GM12892 (cell line): ENCODE data around the gene DAW1. TPM values are rescaled to one million over a fixed set of nuclear protein-coding genes. Genes with fewer than 3 reads are reported as not detected.
"Not testable (repeated sequence)": the region's sequence is repeated elsewhere in the genome, so short reads cannot be mapped to it uniquely, and the experiment has no call there.

Experiments used
- DNase-seq: peaks from one replicate; pipeline ENCODE4 v3.0.0; 2011; ENCODE audit not compliant: insufficient read length
- FAIRE-seq: peaks from 2 replicates; lab custom pipeline; 2011; peaks lifted over from hg19 to GRCh38; lab: Jason Lieb, UNC
- POLR2A ChIP-seq: IDR thresholded peaks from 2 replicates; pipeline ENCODE4 v1.6.1; 2011; ENCODE audit warnings: low read depth, low read length, control low read depth
- POLR2AphosphoS5 ChIP-seq: IDR thresholded peaks from 2 replicates; pipeline ENCODE4 v1.6.1; 2011; ENCODE audit warnings: low read depth, low read length, control low read depth
- TAF1 ChIP-seq: IDR thresholded peaks from 2 replicates; pipeline ENCODE4 v1.6.1; 2011; ENCODE audit warnings: low read depth, mild to moderate bottlenecking, control low read depth, low read length, borderline replicate concordance
- polyA plus RNA-seq: library from polyadenylated mRNA; unstranded; fragments of >200 nt; gene quantifications from one replicate; pipeline ENCODE4 v1.2.1, GENCODE V29; 2012; ENCODE audit warnings: missing spikeins, inconsistent platforms; ENCODE audit not compliant: missing spikeins

Gene DAW1, protein sequence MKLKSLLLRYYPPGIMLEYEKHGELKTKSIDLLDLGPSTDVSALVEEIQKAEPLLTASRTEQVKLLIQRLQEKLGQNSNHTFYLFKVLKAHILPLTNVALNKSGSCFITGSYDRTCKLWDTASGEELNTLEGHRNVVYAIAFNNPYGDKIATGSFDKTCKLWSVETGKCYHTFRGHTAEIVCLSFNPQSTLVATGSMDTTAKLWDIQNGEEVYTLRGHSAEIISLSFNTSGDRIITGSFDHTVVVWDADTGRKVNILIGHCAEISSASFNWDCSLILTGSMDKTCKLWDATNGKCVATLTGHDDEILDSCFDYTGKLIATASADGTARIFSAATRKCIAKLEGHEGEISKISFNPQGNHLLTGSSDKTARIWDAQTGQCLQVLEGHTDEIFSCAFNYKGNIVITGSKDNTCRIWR
- polyA plus RNA-seq, result not detected

DNA sequence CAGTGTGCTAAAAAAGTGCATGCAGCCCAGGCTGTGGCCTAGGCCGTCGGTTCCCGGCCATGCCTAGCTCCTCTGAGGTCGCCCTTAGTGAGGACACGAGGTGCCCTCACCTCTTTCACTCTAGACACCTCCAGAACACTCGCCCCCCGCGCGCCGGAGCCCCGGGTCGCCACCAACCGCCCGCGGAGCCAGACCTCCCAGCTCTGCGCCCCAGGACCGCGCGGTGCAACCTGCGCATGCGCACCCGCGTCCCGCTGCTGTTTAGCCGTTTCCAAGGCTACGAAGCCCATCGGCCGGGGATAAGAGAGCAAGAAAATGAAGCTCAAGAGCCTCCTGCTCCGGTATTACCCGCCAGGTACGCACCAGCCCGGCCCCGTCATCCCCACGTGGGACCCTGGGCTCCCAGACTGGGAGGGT lies at the start of gene DAW1:
TSS of gene DAW1 (plus strand) at position 257 of the 417 bp plus-strand sequence. CDS start at position 316, 59 bp downstream.
- TF ChIP-seq TAF1, result no peak
- no peak for TF ChIP-seq POLR2A
- no peak for TF ChIP-seq POLR2AphosphoS5
- FAIRE-seq (no peak), DNase-seq (peak; percentile 66)

DNA sequence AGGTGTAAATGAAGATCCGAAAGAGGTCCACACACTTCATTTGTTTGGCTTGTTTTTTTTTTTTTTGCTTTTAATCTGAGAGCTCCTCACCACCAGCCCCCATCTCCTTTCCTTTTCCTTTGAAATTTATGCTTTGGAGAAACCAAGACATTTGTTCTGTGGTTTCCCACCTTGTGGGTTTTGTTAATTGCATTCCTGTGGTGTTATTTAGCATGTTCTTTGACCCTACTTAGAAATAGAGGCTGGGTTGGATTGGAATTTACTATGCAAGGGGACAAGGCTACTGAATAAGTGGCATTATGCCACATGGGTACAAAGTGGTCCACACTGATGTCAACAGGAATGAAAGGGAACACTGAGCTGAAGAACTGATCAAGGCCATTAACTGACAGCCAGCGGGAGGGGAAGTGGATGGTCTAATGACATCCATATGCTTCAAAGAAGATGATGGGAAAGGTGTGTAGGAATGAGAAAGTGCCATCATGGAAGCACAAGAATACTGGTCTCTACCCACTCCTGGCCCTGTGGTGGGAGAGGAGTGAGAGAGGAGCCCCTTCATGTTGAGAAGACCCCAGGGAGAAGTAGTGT lies 48.9 kb upstream of the DAW1 start:
- FAIRE-seq (no peak), DNase-seq (no peak)
- TF ChIP-seq POLR2A, result no peak
- no peak for TF ChIP-seq POLR2AphosphoS5
- TF ChIP-seq TAF1, result no peak

DNA sequence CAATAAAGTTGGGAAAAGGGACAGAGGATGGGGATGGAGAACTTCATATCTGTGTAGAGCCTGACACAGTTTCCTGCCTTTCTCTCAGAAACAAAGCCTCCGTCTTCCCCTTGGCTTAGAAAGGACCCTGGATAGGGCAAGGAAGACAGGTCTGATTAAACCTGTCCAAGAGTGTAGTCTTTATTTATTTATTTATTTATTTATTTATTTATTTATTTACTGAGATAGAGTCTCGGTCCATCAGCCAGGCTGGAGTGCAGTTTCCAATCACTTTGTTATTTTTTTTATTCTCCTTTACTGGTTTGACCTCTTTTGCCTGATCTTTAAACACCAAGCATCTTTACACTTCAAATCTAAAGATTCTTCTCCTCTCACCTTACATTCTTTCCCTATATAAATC lies 47.5 kb upstream of the DAW1 start:
- FAIRE-seq (no peak), DNase-seq (no peak)
- TF ChIP-seq POLR2AphosphoS5 (no peak), TAF1 (no peak), POLR2A (no peak)

DNA sequence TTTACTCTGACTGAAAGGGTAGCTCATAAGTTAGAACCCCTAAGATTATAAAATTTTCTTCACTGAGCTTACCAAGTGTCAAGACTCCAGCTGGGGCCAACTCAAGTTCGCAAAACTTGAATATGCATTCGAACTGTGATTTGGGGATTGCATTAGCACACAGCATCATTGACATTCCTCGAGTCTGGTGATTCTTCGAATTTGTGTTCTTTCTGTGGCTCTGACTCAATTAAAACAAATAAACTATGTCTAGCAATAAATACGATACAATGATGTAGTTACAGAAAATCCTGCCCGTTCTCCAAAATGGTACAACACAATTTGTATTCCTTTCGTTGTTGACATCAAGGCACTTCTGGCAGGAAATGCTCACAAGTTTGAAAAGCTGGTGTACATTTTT lies 46.7 kb upstream of the DAW1 start:
- TF ChIP-seq POLR2A, result no peak
- TF ChIP-seq TAF1, result no peak
- TF ChIP-seq POLR2AphosphoS5, result no peak
- DNase-seq (no peak), FAIRE-seq (no peak)

DNA sequence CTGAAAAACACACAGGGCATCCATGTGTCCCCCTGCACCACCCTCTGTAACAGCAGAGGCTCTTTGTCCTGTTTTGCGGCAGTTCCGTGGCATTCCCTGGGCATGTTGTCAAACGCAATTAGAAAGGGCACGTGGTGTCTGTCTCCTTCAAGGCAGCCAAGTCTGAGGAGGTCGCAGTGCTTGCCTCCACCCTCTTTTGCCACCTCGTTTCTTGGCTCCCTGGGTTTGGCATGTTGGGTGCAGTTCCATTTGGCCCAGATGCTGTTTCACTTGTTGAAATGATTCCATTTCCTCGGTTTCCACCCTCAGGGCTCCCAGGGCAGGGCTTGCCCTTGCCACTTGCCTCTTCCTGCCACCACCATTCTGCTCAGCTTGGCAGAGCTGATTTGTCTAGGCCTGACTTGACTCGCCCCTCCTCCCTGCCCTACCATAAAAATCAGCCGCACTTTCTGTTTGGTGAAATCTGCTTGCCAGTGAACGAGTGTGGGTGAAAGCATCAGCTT lies 45.4 kb upstream of the DAW1 start:
- DNase-seq, result no peak

DNA sequence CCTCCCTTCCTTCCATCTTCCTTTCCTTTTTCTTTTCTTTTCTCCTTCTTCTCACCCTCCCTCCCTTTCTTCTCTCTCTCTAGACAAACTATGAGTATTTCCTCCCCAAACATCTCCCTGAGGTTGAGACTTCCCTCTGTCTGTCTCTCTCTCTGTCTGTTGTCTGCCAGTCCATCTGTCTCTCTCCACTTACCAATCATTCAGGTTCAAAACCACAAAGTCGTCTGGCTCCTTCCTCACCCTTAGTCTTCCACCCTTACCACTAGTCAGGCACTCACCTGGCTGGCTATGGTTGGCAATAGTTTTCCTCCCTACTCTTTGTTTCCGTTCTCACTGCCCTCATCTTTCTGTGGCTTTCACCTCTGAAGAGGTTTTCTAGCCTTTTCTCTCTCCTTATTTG lies 44.9 kb upstream of the DAW1 start:
- TF ChIP-seq POLR2AphosphoS5 (no peak), TAF1 (no peak), POLR2A (no peak)
- FAIRE-seq (no peak), DNase-seq (no peak)

More for the DNA sequence above, 45.4 kb upstream of the DAW1 start:
- no peak for TF ChIP-seq TAF1
- no peak for TF ChIP-seq POLR2AphosphoS5
- TF ChIP-seq POLR2A, result no peak
- no peak for FAIRE-seq

DNA sequence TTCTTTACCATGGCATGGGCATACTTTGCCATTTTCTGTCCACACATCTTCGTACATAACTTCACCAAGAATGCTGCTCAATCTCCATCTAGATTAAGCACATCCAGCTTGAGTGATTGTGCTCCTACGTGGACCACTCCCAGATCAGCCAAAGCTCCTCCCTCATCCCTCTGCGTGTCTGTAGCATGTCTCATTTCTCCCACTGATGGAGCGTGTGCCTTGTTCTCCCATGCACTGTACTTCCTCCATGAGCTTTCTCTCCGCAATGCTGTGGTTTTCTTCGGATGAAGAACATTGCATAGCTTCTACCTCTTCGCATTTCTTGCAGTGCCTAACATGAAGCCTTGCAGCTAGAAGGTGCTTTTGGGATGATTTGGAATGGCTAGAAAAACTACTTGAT lies 44.3 kb upstream of the DAW1 start:
- TF ChIP-seq TAF1 (no peak), POLR2AphosphoS5 (no peak), POLR2A (no peak)
- DNase-seq (no peak), FAIRE-seq (no peak)

DNA sequence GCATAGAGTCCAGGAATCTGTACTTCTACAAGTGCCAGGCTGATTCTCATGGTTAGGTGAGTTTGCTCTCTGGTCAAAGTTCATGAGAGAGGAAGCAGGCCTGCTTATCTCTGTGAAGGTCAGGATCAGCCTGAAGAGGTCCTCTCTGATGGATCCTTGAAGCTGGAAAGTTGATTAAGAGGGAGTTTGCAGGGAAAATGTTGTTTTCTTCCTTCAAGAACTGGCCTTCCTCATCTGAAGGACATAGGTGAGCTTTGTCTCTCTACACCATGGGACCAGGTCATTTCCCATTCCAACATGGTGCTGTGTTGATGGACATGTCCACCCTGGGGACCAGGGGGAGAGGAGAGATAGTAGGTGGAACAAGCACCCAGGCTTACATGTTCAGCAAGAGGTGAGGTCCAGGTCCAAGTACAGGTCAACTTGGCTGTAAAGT lies 42.9 kb upstream of the DAW1 start:
- TF ChIP-seq POLR2AphosphoS5, result no peak
- no peak for TF ChIP-seq TAF1
- no peak for TF ChIP-seq POLR2A
- DNase-seq (no peak), FAIRE-seq (no peak)

DNA sequence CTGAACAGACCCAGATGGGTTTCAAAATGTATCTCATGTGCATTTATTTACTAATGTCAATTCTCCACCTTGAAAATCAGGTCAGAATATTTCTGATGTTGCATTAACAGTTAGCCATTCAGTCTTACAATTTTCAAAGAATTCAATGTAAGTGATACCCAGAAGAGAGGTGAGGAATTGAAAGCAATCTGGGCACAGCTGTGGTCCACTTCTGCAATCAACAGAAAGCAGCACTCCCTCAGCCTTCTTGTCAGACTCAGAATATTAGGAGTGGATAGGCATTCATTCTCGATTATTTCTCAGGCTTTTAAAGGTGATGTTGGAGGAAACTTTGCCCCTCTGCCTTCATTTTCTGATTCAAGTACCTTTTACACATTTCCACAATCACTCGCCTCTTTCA lies 42.1 kb upstream of the DAW1 start:
- no peak for DNase-seq
- FAIRE-seq, result no peak
- TF ChIP-seq TAF1 (no peak), POLR2AphosphoS5 (no peak)

DNA sequence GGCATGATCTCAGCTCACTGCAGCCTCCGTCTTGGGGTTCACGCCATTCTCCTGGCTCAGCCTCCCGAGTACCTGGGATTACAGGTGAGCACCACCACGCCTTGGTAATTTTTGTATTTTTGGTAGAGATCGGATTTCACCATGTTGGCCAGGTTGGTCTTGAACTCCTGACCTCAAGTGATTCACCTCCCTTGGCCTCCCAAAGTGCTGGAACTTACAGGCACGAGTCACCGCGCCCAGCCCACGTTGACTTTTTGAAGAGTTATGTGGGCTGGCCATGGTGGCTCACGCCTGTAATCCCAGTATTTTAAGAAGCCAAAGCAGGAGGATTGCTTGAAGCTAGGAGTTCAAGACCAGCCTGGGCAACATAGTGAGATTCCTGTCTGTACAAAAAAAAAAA lies 37.0 kb upstream of the DAW1 start:
- no peak for FAIRE-seq
- DNase-seq, result no peak
- no peak for TF ChIP-seq POLR2A
- no peak for TF ChIP-seq TAF1
- no peak for TF ChIP-seq POLR2AphosphoS5

DNA sequence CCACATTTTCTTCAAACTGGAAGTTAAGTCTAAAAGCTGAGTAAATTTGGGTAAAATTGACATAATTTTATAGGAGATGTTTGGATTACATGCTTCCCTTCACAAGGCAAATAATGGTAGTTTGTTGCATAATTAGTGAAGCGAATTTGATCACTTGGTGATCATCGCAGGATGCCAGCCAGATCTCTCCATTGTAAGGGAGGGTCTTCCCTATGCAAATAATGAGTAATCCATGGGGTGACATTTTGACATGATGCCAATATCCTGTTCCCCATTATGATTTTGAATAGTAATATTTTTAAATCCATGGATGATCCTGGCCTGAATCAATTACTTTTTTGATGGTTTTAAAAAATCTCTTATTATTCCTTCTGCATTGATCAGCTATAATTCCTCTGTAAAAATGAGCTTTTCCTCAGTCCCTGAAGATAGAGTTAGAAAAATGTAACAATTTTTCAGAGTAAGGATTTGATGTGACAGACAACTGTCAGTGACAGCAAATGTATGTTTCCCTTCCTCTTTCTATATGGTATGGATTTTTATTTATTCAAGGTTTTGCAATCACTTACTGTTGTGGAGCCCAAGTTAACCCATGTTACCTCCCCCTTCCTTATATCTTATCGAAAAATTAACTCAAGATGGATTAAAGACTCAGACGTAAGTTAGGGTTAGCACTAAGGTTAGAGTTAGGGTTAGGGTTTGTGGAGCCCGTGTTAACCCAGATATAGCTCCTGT lies 36.3 kb upstream of the DAW1 start:
- no peak for FAIRE-seq

DNA sequence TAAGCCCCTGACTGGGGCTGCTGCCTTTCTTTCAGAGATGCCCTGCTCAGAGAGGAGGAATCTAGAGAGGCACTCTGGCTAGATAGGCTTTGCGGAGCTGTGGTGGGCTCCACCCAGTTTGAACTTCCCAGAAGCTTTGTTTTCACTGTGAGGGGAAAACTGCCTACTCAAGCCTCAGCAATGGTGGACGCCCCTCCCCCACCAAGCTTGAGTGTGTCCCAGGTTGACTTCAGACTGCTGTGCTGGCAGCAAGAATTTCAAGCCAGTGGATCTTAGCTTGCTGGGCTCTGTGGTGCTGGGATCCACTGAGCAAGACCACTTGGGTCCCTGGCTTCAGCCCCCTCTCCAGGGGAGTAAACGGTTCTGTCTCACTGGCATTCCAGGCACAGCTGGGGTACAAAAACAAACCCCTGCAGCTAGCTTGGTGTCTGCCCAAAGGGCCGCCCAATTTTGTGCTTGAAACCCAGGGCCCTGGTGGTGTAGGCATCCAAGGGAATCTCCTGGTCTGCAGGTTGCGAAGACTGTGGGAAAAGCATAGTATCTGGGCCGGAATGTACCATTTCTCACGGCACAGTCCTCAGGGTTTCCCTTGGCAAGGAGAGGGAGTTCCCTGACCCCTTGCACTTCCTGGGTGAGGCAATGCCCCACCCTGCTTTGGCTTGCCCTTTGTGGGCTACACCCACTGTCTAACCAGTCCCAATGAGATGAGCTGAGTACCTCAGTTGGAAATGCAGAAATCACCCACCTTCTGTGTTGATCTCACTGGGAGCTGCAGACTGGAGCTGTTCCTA lies 31.9 kb upstream of the DAW1 start:
- not testable (repeated sequence) for FAIRE-seq, DNase-seq

More for the DNA sequence above, 36.3 kb upstream of the DAW1 start:
- TF ChIP-seq POLR2AphosphoS5 (no peak), TAF1 (no peak), POLR2A (no peak)
- no peak for DNase-seq
